GM10266 (cell line): Measurements from ENCODE around the gene IKZF4.
"Not testable (repeated sequence)": the region's sequence is repeated elsewhere in the genome, so short reads cannot be mapped to it uniquely, and the experiment has no call there.

Experiments used
- DNase-seq: peaks from one replicate; pipeline ENCODE4 v3.0.0; 2012; ENCODE audit errors: extremely low spot score
- CTCF ChIP-seq: IDR thresholded peaks from 2 replicates; pipeline ENCODE4 v1.5.1; 2012; ENCODE audit warnings: mild to moderate bottlenecking, low read depth; ENCODE audit not compliant: control insufficient read depth, insufficient read depth; ENCODE audit errors: missing control alignments

Gene IKZF4

GRCh38 chr12:56042843-56043242 is 22.0 kb downstream of the IKZF4 start:
- TF ChIP-seq CTCF = no peak
- DNase-seq = no peak

DNA sequence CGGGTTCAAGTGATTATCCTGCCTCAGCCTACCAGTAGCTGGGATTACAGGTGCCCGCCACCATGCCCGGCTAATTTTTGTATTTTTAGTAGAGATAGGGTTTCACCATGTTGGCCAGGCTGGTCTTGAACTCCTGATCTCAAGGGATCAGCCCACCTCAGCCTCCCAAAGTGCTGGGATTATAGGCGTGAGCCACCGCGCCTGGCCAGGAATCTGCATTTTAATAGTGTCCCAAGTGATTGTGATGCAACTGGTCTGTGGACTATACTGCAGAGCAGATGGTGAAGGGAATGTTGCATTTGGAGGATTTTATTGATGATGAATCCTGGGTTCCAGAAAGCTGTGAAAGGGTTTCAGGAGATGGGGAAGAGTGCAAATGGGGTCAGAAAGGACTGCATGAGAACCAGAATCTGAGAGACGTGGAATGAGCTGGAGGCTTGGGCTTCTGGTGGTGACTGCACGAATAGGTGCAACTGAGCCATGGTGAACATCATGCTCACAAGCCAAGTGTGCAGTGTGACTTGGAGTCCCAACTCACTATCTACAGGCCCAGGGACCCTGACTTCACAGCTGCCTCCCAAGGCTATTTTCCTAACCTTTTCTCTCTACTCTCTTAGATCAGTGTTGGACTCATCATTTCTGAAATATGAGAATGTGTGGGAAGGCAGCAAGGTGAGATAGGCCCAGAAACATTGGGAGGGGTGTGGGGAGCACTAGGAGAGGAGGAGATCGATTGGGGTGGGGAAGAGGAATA is 25.4 kb downstream of the IKZF4 start:
- DNase-seq = no peak
- no peak for TF ChIP-seq CTCF

DNA sequence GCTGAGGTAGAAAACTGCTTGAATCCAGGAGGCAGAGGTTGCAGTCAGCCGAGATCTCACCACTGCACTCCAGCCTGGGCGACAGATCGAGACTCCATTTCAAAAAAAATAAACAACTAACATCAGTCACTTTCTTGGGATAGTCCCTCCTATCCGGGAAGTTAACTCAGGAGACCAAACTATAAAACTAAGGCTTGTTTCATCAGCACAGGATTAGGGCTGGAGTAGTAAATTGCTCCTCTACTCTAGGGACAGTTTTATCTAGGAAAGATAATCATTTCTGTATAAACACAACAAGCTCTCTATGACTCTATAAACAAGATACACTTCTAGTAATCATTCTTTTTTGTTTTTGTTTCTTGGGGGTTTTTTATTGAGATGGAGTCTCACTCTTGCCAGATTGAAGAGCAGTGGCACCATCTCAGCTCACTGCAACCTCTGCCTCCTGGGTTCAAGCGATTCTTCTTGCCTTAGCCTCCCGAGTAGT is 32.6 kb downstream of the IKZF4 start:
- no peak for TF ChIP-seq CTCF
- DNase-seq = no peak

GRCh38 chr12:56059964-56060363 is 39.1 kb downstream of the IKZF4 start:
- not testable (repeated sequence) for DNase-seq

DNA sequence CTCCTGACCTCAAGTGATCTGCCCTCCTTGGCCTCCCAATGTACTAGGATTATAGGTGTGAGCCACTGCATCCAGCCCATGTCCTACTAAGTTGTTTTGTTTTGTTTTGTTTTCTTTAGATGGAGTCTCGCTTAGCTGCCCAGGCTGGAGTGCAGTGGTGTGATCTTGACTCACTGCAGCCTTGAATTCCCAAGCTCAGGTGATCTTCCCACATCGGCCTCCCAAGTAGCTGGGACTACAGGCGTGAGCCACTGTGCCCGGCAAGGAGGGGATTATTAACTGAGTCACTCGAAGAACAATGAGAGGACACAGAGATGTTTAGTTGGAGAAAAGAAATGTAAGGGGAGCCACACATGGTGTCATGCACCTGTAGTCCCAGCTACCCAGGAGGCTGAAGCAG is 41.1 kb downstream of the IKZF4 start:
- DNase-seq = no peak
- TF ChIP-seq CTCF = no peak

DNA sequence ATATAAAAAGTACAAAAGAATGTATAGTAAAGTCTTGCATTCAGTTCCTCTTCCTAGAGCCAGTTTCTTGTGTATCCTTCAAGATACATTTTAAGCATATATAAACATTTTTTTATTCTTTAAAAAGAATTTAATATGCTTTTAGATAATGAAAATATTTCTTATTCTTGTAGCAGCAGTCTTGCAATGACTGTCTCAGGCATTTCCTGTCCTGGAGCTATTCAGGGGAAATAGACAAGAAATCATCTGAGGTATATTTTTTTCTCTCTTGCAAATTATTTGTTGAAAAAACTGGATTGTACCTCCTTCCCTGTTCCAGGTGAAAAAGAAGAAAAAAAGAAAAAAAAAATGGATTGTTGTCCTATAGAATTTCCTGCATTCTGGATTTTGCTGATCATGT is 42.2 kb downstream of the IKZF4 start:
- DNase-seq = no peak
- no peak for TF ChIP-seq CTCF

DNA sequence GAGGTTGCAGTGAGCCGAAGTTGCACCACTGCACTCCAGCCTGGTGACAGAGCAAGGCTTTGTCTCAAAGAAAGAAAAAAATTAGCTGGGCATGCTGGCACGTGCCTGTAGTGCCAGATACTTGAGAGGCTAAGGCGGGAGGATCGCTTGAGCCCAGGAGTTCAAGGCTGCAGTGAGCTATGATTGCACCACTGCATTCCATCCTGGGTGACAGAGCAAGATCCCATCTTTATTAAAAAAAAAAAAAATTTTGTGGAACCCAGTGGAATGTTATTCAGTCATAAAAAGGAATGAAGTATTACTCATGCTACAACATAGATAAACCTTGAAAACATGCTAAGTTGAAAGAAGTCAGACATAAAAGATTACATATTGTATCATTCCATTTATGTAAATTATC is 50.8 kb downstream of the IKZF4 start:
- TF ChIP-seq CTCF = no peak
- no peak for DNase-seq

DNA sequence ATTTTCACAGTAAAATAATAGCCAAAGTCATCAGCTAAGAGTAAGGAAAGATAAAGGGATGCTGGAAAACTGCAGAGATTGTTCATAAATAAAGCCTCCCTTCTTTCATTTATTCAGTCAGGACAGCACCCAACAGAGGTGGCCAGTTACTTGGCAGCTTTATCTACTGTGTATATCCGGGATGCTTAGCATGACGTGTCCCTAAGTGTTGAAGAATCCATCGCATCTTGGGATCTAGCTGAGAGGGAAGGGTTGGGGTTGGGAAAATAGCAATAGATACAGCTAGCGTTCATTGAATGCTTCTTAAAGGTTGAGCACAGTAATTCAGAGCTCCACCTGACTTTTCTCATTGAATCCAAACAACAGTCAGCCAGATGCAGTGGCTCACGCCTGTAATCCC is 53.6 kb downstream of the IKZF4 start:
- DNase-seq = no peak
- no peak for TF ChIP-seq CTCF

DNA sequence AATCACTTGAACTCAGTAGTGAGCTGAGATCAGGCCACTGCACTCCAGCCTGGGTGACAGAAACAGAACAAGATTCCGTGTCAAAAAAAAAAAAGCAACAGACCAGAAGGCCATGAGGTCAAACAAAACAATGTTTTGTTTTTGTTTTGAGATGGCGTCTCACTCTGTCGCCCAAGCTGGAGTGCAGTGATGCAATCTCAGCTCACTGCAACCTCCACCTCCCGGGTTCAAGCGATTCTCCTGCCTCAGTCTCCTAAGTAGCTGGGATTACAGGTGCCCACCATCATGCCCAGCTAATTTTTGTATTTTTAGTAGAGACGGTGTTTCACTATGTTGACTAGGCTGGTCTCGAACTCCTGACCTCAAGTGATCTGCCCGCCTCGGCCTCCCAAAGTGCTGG is 57.1 kb downstream of the IKZF4 start:
- not testable (repeated sequence) for DNase-seq
